H1 (cell line): ENCODE measurements around the gene ZNF879. TPM values are rescaled to one million over a fixed set of nuclear protein-coding genes. Genes with fewer than 3 reads are reported as not detected.

Experiments used
- CTCF ChIA-PET: fragments of 300-600 bp; sonication (Branson Sonifier 250); formaldehyde crosslinking; loops from one replicate; lab custom pipeline; 2021; ENCODE audit not compliant: partially characterized antibody; lab: Charles Lee
- POLR2A ChIA-PET: fragments of 300-600 bp; sonication (Branson Sonifier 250); formaldehyde crosslinking; loops from one replicate; lab custom pipeline; 2021; ENCODE audit warnings: inconsistent platforms; ENCODE audit not compliant: partially characterized antibody; lab: Charles Lee
- DNase-seq, 2 experiments: peaks; one replicate each; pipeline versions ENCODE4 v3.0.0 to v3.0.0-alpha.2; 2010 to 2022; ENCODE audit warnings: low spot score in 2 of 2, low read depth in 1 of 2, mixed read lengths in 1 of 2
- FAIRE-seq: peaks from 2 replicates; lab custom pipeline; 2011; peaks lifted over from hg19 to GRCh38; lab: Jason Lieb, UNC
- H2AFZ ChIP-seq: 2 replicates; pipeline ENCODE4 v1.8.1; 2012; ENCODE audit warnings: low read length, inconsistent platforms
- H2AK5ac ChIP-seq: 2 replicates; pipeline ENCODE4 v1.6.1; 2013; ENCODE audit warnings: low read depth, low read length
- H2BK120ac ChIP-seq: replicated peaks from 2 replicates; pipeline ENCODE3; 2013; ENCODE audit warnings: low read depth, low read length, inconsistent platforms
- H2BK12ac ChIP-seq: 2 replicates; pipeline ENCODE4 v1.6.1; 2013; ENCODE audit warnings: low read depth, low read length
- H2BK15ac ChIP-seq: 2 replicates; pipeline ENCODE4 v1.6.1; 2013; ENCODE audit warnings: low read length
- H2BK20ac ChIP-seq: 2 replicates; pipeline ENCODE4 v1.6.1; 2013; ENCODE audit warnings: low read length
- H2BK5ac ChIP-seq: 2 replicates; pipeline ENCODE4 v1.6.1; 2013; ENCODE audit warnings: low read depth, low read length
- H3K14ac ChIP-seq: 2 replicates; pipeline ENCODE4 v1.6.1; 2013; ENCODE audit warnings: inconsistent platforms; ENCODE audit not compliant: insufficient read length
- H3K18ac ChIP-seq: 2 replicates; pipeline ENCODE4 v1.6.1; 2013; ENCODE audit warnings: low read length; ENCODE audit errors: extremely low read depth
- H3K23ac ChIP-seq: 2 replicates; pipeline ENCODE4 v1.6.1; 2013; ENCODE audit warnings: inconsistent platforms; ENCODE audit not compliant: insufficient read length
- H3K23me2 ChIP-seq: 2 replicates; pipeline ENCODE4 v1.6.1; 2013; ENCODE audit warnings: low read depth, low read length
- H3K27ac ChIP-seq: 2 replicates; pipeline ENCODE4 v1.6.1; 2011; ENCODE audit warnings: low read depth, low read length, inconsistent platforms
- H3K27me3 ChIP-seq, 4 experiments: replicated peaks in 1 of 4; 1 replicate in 1 of 4; 2 replicates in 3 of 4; pipeline versions ENCODE4 v1.6.1 to v1.8.1; 2011 to 2013; ENCODE audit warnings: low read length in 3 of 4, mild to moderate bottlenecking in 3 of 4, inconsistent platforms in 2 of 4, mixed read lengths in 2 of 4, moderate library complexity in 1 of 4; ENCODE audit not compliant: control insufficient read depth in 3 of 4, insufficient read depth in 3 of 4; ENCODE audit errors: extremely low read depth in 1 of 4
- H3K36me3 ChIP-seq, 4 experiments: 2 replicates each; pipeline versions ENCODE4 v1.6.1 to v1.8.1; 2011 to 2013; ENCODE audit warnings: mild to moderate bottlenecking in 4 of 4, low read length in 3 of 4, moderate library complexity in 2 of 4, control low read depth in 1 of 4, inconsistent platforms in 1 of 4; ENCODE audit not compliant: insufficient read depth in 4 of 4, control insufficient read depth in 2 of 4
- H3K4ac ChIP-seq: replicated peaks from 2 replicates; pipeline ENCODE3; 2013; ENCODE audit warnings: low read length, low read depth, mixed read lengths, inconsistent platforms; ENCODE audit not compliant: insufficient read length
- H3K4me1 ChIP-seq, 4 experiments: replicated peaks in 1 of 4; 1 replicate in 1 of 4; 2 replicates in 3 of 4; pipeline versions ENCODE4 v1.6.1 to v1.8.1; 2011 to 2013; ENCODE audit warnings: low read length in 3 of 4, inconsistent platforms in 2 of 4, mixed read lengths in 1 of 4; ENCODE audit not compliant: insufficient read depth in 4 of 4, control insufficient read depth in 3 of 4
- H3K4me2 ChIP-seq, 2 experiments: 2 replicates each; pipeline versions ENCODE4 v1.6.1 to v1.8.1; 2011 to 2013; ENCODE audit warnings: low read depth in 2 of 2, low read length in 2 of 2, control low read depth in 1 of 2, inconsistent platforms in 1 of 2, mild to moderate bottlenecking in 1 of 2; ENCODE audit not compliant: insufficient read depth in 1 of 2
- H3K4me3 ChIP-seq, 4 experiments: fragments of 200-600, 300-600 bp in 1 of 4; sonication (generic), shearing (Covaris generic), sonication (Bioruptor Twin) in 1 of 4; 2 replicates each; pipeline versions ENCODE4 v1.5.1 to v1.8.1; 2011 to 2016; ENCODE audit warnings: low read length in 4 of 4, low read depth in 3 of 4, control low read depth in 2 of 4, inconsistent platforms in 2 of 4, mild to moderate bottlenecking in 2 of 4, mixed read lengths in 1 of 4, moderate library complexity in 1 of 4; ENCODE audit not compliant: insufficient read depth in 2 of 4; ENCODE audit errors: extremely low read depth in 1 of 4
- H3K56ac ChIP-seq: replicated peaks from 2 replicates; pipeline ENCODE3; 2013; ENCODE audit warnings: low read depth, mild to moderate bottlenecking, mixed read lengths, low read length, inconsistent platforms; ENCODE audit not compliant: insufficient read length
- H3K79me1 ChIP-seq: 2 replicates; pipeline ENCODE4 v1.6.1; 2013; ENCODE audit warnings: low read depth, low read length, control low read depth
- H3K79me2 ChIP-seq, 2 experiments: 2 replicates each; pipeline versions ENCODE4 v1.6.1 to v1.8.1; 2012 to 2013; ENCODE audit warnings: low read length in 2 of 2, mild to moderate bottlenecking in 2 of 2, inconsistent platforms in 1 of 2; ENCODE audit not compliant: insufficient read depth in 2 of 2, control insufficient read depth in 1 of 2
- H3K9ac ChIP-seq, 4 experiments: replicated peaks in 1 of 4; 1 replicate in 1 of 4; 2 replicates in 3 of 4; pipeline versions ENCODE4 v1.6.1 to v1.8.1; 2011 to 2013; ENCODE audit warnings: low read depth in 3 of 4, low read length in 3 of 4, control low read depth in 2 of 4, mild to moderate bottlenecking in 2 of 4, moderate library complexity in 2 of 4, inconsistent platforms in 1 of 4; ENCODE audit errors: extremely low read depth in 1 of 4
- H3K9me3 ChIP-seq, 2 experiments: 2 replicates each; pipeline versions ENCODE4 v1.6.1 to v1.8.1; 2012 to 2013; ENCODE audit warnings: mild to moderate bottlenecking in 2 of 2, moderate library complexity in 2 of 2, control low read depth in 1 of 2, inconsistent platforms in 1 of 2, low read depth in 1 of 2, low read length in 1 of 2, mixed read lengths in 1 of 2; ENCODE audit not compliant: insufficient read depth in 2 of 2
- H4K20me1 ChIP-seq, 2 experiments: replicated peaks in 1 of 2; 2 replicates each; pipeline versions ENCODE3 to v1.8.1; 2011 to 2013; ENCODE audit warnings: inconsistent platforms in 2 of 2, low read length in 2 of 2, mild to moderate bottlenecking in 1 of 2; ENCODE audit not compliant: insufficient read depth in 2 of 2, control insufficient read depth in 1 of 2
- H4K5ac ChIP-seq: 2 replicates; pipeline ENCODE4 v1.6.1; 2013; ENCODE audit warnings: low read length, low read depth, mixed read lengths, inconsistent platforms; ENCODE audit not compliant: insufficient read length
- H4K8ac ChIP-seq: 2 replicates; pipeline ENCODE4 v1.8.0; 2013; ENCODE audit warnings: mild to moderate bottlenecking, moderate library complexity, low read length, inconsistent platforms; ENCODE audit not compliant: insufficient read depth; ENCODE audit errors: extremely low read depth
- H4K91ac ChIP-seq: replicated peaks from 2 replicates; pipeline ENCODE3; 2013; ENCODE audit warnings: low read length, mixed read lengths, inconsistent platforms; ENCODE audit not compliant: insufficient read length
- BACH1 ChIP-seq: IDR thresholded peaks from 2 replicates; pipeline ENCODE4 v1.6.1; 2012; ENCODE audit warnings: low read length, improper control_type of control experiment
- CEBPB ChIP-seq: IDR thresholded peaks from 2 replicates; pipeline ENCODE4 v1.6.1; 2012; ENCODE audit warnings: low read depth, low read length
- CHD1 ChIP-seq: IDR thresholded peaks from 2 replicates; pipeline ENCODE4 v1.6.1; 2012; ENCODE audit warnings: low read depth, low read length, improper control_type of control experiment
- HDAC2 ChIP-seq, 2 experiments: fragments of 300-600 bp in 1 of 2; sonication (generic) in 1 of 2; IDR thresholded peaks; 2 replicates each; pipeline ENCODE4 v1.6.1; 2011 to 2012; ENCODE audit warnings: low read depth in 2 of 2, low read length in 2 of 2, mild to moderate bottlenecking in 2 of 2, moderate library complexity in 2 of 2, borderline replicate concordance in 1 of 2, inconsistent platforms in 1 of 2
- KDM4A ChIP-seq: IDR thresholded peaks from one replicate; pipeline ENCODE4 v1.7.1; 2012; ENCODE audit warnings: low read depth, mild to moderate bottlenecking, moderate library complexity, low read length, inconsistent platforms; ENCODE audit not compliant: severe bottlenecking
- RXRA ChIP-seq: IDR thresholded peaks from 2 replicates; pipeline ENCODE4 v1.6.1; 2011; ENCODE audit warnings: low read depth, mild to moderate bottlenecking, low read length, moderate library complexity; ENCODE audit not compliant: insufficient read depth
- TAF1 ChIP-seq: IDR thresholded peaks from 2 replicates; pipeline ENCODE4 v1.6.1; 2011; ENCODE audit warnings: mild to moderate bottlenecking, low read depth, low read length
- TAF7 ChIP-seq: optimal IDR thresholded peaks from 2 replicates; pipeline ENCODE3; 2011; ENCODE audit warnings: low read depth, mild to moderate bottlenecking, inconsistent platforms, low read length, moderate library complexity, borderline replicate concordance
- WGBS, 2 experiments: shearing (Covaris generic) in 1 of 2; methylation state at CpG; one replicate each; pipeline versions ENCODE4 v1.1.6 to v1.1.7; 2013 to 2015; ENCODE audit warnings: low lambda C conversion rate in 2 of 2, mixed read lengths in 2 of 2, inconsistent platforms in 1 of 2, low coverage in 1 of 2, missing lambda C conversion rate in 1 of 2; ENCODE audit not compliant: insufficient replicate concordance in 2 of 2, insufficient coverage in 1 of 2, insufficient read length in 1 of 2; ENCODE audit errors: extremely low coverage in 1 of 2, missing lambda C conversion rate in 1 of 2; 5-methylcytosine and 5-hydroxymethylcytosine counted together
- polyA plus RNA-seq, 7 experiments: library from polyadenylated mRNA; depleted of rRNA in 3 of 7; stranded (reverse) in 5 of 7; unstranded in 2 of 7; fragments of >200 nt in 5 of 7; fragments of 200-250 nt in 2 of 7; gene quantifications; 1 replicate in 5 of 7; 2 replicates in 1 of 7; 4 replicates in 1 of 7; pipeline versions ENCODE4 v1.2.1 to v1.2.3, GENCODE V29; 2011 to 2013; ENCODE audit warnings: missing spikeins in 2 of 7, mixed read lengths in 2 of 7
- total RNA-seq: library from RNA; stranded (reverse); fragmentation: NEBNext Ultra II Directional; extraction: Animal tissue kit (Norgen Biotek cat#: 25700); gene quantifications from 2 replicates; pipeline ENCODE4 v1.2.1, GENCODE V29; 2021
- TF ChIP-seq, protein P1 (sequence below): IDR thresholded peaks from 2 replicates; pipeline ENCODE4 v1.6.1; 2012; ENCODE audit warnings: inconsistent platforms
- TF ChIP-seq, protein P2 (sequence below), 3 experiments: IDR thresholded peaks; 1 replicate in 2 of 3; 2 replicates in 1 of 3; pipeline versions ENCODE4 v1.5.1 to v1.6.1; 2011; ENCODE audit warnings: low read length in 3 of 3, mild to moderate bottlenecking in 3 of 3, inconsistent platforms in 2 of 3, low read depth in 1 of 3, moderate library complexity in 1 of 3; ENCODE audit not compliant: insufficient read depth in 1 of 3; ENCODE audit errors: control extremely low read depth in 1 of 3

The ZNF879 gene
- total and polyA plus RNA-seq, 2 of the 8 experiments (the other 6 are each of a cell fraction or from before 2014, with no cell fraction given), result 2.2 to 3.1 TPM

DNA sequence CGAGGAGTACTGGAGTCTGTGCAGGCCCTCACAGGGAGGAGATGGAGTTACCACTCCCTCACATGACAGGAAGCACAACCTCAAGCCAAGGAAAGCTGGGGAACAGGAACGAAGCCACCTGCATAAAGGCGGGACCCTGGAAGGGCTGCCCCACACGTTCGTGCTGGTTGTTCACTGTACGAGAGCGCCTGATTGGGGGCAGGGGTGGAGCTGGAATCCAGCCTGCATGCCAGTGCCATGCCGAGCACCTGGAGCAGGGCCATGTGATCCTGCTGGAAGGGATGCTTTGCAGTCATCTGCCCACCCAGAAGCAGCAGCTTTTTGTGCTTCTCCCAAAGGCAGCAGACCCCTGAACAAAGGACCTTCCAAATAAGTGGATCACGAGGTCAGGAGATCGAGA is 39.9 kb upstream of the ZNF879 start:
- Histone ChIP-seq H3K27me3 (no peaks in the 10 kb centered on the region), H3K9ac (no peak overlapping the region), H3K9me3 (peaks cover 77 to 91% of the 10 kb centered on the region in 2 experiments), H3K23me2 (no peaks in the 10 kb centered on the region), H4K5ac (no peak overlapping the region), H3K79me1 (no peaks in the 10 kb centered on the region), H4K8ac (no peak overlapping the region), H2BK5ac (no peak overlapping the region), H4K91ac (no peak overlapping the region), H2BK15ac (no peak overlapping the region), H3K4ac (no peak overlapping the region), H3K4me3 (no peak overlapping the region), H3K23ac (no peak overlapping the region), H2AFZ (no peak overlapping the region), H2AK5ac (no peak overlapping the region), H3K4me2 (no peak overlapping the region), H3K36me3 (no peaks in the 10 kb centered on the region), H3K56ac (no peak overlapping the region), H4K20me1 (no peaks in the 10 kb centered on the region), H3K79me2 (no peaks in the 10 kb centered on the region), H3K14ac (no peak overlapping the region), H3K4me1 (no peaks in the 10 kb centered on the region), H2BK20ac (no peak overlapping the region), H3K18ac (no peak overlapping the region), H3K27ac (no peak overlapping the region), H2BK120ac (no peak overlapping the region), H2BK12ac (no peak overlapping the region)
- TF ChIP-seq BACH1 (no peak), RXRA (no peak), HDAC2 (IDR thresholded peaks at IDR 0.05; ENCODE audit: borderline replicate concordance in 1 of 2, low read depth in 2 of 2, low read length in 2 of 2) (no peak), CHD1 (no peak), TAF7 (no peak), CEBPB (no peak), KDM4A (no peak), TAF1 (no peak)
- TF ChIP-seq, protein P1, sequence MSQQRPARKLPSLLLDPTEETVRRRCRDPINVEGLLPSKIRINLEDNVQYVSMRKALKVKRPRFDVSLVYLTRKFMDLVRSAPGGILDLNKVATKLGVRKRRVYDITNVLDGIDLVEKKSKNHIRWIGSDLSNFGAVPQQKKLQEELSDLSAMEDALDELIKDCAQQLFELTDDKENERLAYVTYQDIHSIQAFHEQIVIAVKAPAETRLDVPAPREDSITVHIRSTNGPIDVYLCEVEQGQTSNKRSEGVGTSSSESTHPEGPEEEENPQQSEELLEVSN, result no peak
- TF ChIP-seq, protein P2, sequence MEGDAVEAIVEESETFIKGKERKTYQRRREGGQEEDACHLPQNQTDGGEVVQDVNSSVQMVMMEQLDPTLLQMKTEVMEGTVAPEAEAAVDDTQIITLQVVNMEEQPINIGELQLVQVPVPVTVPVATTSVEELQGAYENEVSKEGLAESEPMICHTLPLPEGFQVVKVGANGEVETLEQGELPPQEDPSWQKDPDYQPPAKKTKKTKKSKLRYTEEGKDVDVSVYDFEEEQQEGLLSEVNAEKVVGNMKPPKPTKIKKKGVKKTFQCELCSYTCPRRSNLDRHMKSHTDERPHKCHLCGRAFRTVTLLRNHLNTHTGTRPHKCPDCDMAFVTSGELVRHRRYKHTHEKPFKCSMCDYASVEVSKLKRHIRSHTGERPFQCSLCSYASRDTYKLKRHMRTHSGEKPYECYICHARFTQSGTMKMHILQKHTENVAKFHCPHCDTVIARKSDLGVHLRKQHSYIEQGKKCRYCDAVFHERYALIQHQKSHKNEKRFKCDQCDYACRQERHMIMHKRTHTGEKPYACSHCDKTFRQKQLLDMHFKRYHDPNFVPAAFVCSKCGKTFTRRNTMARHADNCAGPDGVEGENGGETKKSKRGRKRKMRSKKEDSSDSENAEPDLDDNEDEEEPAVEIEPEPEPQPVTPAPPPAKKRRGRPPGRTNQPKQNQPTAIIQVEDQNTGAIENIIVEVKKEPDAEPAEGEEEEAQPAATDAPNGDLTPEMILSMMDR (IDR thresholded peaks at IDR 0.05; ENCODE audit: control extremely low read depth in 1 of 3, insufficient read depth in 1 of 3, low read depth in 1 of 3, low read length in 3 of 3), result no peak
- CTCF ChIA-PET, result no interaction called here
- DNase-seq (no peak), FAIRE-seq (no peak)
- POLR2A ChIA-PET, result no interaction called here
- WGBS, 2 experiments, result 78% methylated on average over 10 of the region's 10 CpGs; no CpG with 5 or more reads in 1 of the 2 experiments
